Measurements from ENCODE around the gene ATP6V1D.
"Not testable (repeated sequence)": the region's sequence is repeated elsewhere in the genome, so short reads cannot be mapped to it uniquely, and the experiment has no call there.

ATP6V1D gene

DNA sequence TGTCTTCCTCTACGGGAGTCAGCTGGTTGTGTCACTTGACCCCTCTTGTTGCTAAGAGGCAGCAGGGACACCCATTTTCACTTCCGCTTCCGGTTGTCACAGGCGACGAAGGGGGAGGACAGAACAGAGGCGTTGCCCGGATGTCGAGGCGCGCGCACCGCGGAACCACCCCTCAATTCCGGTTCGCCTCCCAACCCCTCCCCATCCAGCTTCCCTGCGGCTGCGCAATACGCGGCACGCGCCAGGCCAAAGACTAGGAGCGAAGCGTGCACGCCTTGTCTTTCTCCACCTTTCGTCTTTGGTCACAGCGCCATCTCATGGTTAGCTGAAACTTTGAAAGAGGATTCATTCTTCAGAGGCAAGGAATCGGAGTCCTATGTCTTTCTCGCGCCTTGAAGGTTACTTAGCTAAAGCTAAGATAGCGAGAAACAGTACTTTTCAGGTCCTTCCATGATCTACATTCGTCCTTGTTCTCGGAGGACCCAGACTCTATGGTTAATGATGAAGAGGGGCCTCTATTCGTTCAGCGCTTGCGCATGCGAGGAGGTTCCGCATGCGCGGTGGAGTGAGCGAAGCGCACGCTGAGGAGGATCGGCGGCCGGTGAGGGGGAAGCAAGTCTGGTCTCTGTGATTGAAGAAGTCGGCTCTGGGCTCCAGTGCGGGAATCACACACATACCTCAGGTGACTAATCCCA, at the start of gene ATP6V1D, which contains the start of gene EIF2S1:
Gene ATP6V1D, minus strand, starts transcription at position 30 of the 695 bp plus-strand sequence. CDS start 106 bp downstream, outside the sequence.
Gene EIF2S1, plus strand, starts transcription at position 554 of the 695 bp plus-strand sequence. CDS start 4,440 bp downstream, outside the sequence.
- in situ Hi-C loops (cut with MboI; ENCODE audit: low pct_unique_long_range_greater_than_20kb, low sequenced_read_pairs, unreplicated experiment): no loop called here
- peak; percentile 84 for TF ChIP-seq CTCF (IDR thresholded peaks at IDR 0.05; ENCODE audit: extremely low read depth, insufficient read depth, missing control alignments)
- DNase-seq (ENCODE audit: low spot score): peak; percentile 94

GRCh38 chr14:67408122-67408801, 48.7 kb upstream of the ATP6V1D start:
- DNase-seq (ENCODE audit: low spot score); in situ Hi-C loops (cut with MboI; ENCODE audit: low pct_unique_long_range_greater_than_20kb, low sequenced_read_pairs, unreplicated experiment): not testable (repeated sequence)

- DNase-seq (ENCODE audit: low spot score): no peak
- no peak for TF ChIP-seq CTCF (IDR thresholded peaks at IDR 0.05; ENCODE audit: extremely low read depth, insufficient read depth, missing control alignments)
- in situ Hi-C loops (cut with MboI; ENCODE audit: low pct_unique_long_range_greater_than_20kb, low sequenced_read_pairs, unreplicated experiment): no loop called here
Measured at GRCh38 chr14:67405771-67406170, 46.2 kb upstream of the ATP6V1D start.

DNA sequence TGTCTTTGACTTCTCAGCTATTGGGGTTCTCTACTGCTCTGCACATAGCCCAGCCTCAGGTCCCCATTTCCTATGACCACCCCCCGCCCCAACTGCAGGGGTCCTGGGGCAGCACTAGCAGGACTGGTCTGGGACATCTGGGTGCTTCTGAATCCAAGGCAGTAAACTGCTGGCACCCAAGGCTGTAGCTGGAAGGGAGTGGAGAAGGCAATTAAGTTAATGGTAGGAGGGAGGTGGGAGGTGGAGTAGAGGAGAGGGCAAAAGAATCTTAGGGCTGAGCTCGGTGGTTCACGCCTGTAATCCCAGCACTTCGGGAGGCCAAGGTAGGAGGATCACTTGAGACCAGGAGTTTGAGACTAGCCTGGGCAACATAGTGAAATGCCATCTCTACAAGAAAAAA, 40.8 kb upstream of the ATP6V1D start:
- in situ Hi-C loops (cut with MboI; ENCODE audit: low pct_unique_long_range_greater_than_20kb, low sequenced_read_pairs, unreplicated experiment): no loop called here
- no peak for TF ChIP-seq CTCF (IDR thresholded peaks at IDR 0.05; ENCODE audit: extremely low read depth, insufficient read depth, missing control alignments)
- DNase-seq (ENCODE audit: low spot score): no peak

GRCh38 chr14:67397536-67397935, 37.9 kb upstream of the ATP6V1D start:
- no peak for DNase-seq (ENCODE audit: low spot score)
- in situ Hi-C loops (cut with MboI; ENCODE audit: low pct_unique_long_range_greater_than_20kb, low sequenced_read_pairs, unreplicated experiment): no loop called here
- no peak for TF ChIP-seq CTCF (IDR thresholded peaks at IDR 0.05; ENCODE audit: extremely low read depth, insufficient read depth, missing control alignments)

DNA sequence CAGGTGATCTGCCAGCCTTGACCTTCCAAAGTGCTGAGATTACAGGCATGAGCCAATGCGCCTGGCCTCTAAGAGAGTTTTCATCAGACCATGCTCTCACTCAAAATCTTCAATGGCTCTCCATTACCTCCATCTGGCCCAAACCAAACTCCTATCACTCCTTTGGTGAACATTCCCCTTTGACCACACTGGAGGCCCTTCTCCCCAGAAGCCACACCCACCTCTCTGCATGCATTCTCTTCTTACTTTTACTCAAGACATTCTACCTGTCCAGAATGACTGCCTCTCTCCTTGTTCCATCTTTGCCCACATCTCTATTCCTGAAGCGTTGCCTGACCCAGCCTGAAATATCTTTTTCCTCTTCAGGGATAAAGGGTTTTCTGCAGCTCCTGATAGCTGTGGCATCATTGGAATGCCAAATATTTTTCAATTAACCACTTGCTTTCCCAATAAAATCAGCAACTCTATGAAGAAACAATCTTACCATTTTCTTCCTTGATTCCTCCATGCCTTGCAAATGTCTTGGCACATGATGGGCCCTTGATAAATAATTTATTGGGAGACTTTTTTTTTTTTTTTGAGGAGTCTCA, 36.9 kb upstream of the ATP6V1D start:
- in situ Hi-C loops (cut with MboI; ENCODE audit: low pct_unique_long_range_greater_than_20kb, low sequenced_read_pairs, unreplicated experiment): no loop called here
- no peak for TF ChIP-seq CTCF (IDR thresholded peaks at IDR 0.05; ENCODE audit: extremely low read depth, insufficient read depth, missing control alignments)
- DNase-seq (ENCODE audit: low spot score): no peak

GRCh38 chr14:67395876-67396189, 36.2 kb upstream of the ATP6V1D start:
- no peak for DNase-seq (ENCODE audit: low spot score)
- no peak for TF ChIP-seq CTCF (IDR thresholded peaks at IDR 0.05; ENCODE audit: extremely low read depth, insufficient read depth, missing control alignments)
- in situ Hi-C loops (cut with MboI; ENCODE audit: low pct_unique_long_range_greater_than_20kb, low sequenced_read_pairs, unreplicated experiment): no loop called here
